AG09309 (cell line): ENCODE measurements around the gene ADAMTS15.

Source experiments
- DNase-seq: peaks from one replicate; pipeline ENCODE4 v3.0.0-alpha.2; 2010; ENCODE audit warnings: low read depth
- H3K4me3 ChIP-seq: 2 replicates; pipeline ENCODE4 v1.5.1; 2011; ENCODE audit warnings: mild to moderate bottlenecking, low read depth, low read length, moderate library complexity; ENCODE audit not compliant: control insufficient read depth
- TF ChIP-seq, protein P1 (sequence below): IDR thresholded peaks from 2 replicates; pipeline ENCODE4 v1.5.1; 2011; ENCODE audit warnings: mild to moderate bottlenecking, low read depth, low read length, inconsistent platforms; ENCODE audit not compliant: insufficient read depth, control insufficient read depth; ENCODE audit errors: missing control alignments

The ADAMTS15 gene

DNA sequence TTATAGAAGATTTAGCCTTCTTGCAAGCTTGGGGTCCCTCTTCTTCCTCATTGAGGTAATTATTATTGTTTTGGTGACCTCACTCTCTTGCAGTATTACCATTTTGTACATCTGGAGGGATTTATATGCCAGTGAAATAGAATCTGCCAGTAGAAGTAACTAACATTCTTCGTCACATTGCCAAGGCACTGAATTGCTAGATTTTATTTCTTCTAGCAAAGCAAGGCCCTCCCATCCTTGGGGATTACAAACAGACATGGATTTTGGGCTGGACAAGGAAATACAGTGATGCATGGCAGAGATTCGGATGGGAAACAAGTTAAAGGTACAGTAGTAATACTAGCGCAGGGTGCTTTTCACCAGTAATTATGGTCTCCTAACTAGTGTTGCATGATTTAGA, 7.8 kb downstream of the ADAMTS15 start:
- TF ChIP-seq, protein P1, sequence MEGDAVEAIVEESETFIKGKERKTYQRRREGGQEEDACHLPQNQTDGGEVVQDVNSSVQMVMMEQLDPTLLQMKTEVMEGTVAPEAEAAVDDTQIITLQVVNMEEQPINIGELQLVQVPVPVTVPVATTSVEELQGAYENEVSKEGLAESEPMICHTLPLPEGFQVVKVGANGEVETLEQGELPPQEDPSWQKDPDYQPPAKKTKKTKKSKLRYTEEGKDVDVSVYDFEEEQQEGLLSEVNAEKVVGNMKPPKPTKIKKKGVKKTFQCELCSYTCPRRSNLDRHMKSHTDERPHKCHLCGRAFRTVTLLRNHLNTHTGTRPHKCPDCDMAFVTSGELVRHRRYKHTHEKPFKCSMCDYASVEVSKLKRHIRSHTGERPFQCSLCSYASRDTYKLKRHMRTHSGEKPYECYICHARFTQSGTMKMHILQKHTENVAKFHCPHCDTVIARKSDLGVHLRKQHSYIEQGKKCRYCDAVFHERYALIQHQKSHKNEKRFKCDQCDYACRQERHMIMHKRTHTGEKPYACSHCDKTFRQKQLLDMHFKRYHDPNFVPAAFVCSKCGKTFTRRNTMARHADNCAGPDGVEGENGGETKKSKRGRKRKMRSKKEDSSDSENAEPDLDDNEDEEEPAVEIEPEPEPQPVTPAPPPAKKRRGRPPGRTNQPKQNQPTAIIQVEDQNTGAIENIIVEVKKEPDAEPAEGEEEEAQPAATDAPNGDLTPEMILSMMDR = no peak
- DNase-seq = no peak
- no peak overlapping the region for H3K4me3 ChIP-seq

- TF ChIP-seq, protein P1 = no peak
- DNase-seq = no peak
- H3K4me3 ChIP-seq = no peak overlapping the region
Observed at GRCh38 chr11:130457623-130458409, 9.4 kb downstream of the ADAMTS15 start.

DNA sequence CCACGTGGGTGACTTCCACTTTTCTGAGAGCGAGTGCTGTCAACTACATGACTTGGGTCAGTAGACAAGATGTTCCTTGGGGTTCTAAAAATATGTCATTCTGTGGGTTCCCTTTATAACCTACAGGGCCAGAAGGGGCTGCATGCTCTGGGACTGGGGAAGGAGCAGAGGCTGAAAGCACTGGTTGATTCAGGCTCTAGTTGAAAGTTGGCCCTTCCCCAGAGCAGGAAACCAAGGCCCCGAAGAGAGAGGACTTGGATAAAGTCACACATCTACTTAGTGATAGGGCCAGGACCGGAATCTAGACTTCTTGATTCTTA, 9.9 kb downstream of the ADAMTS15 start:
- no peak overlapping the region for H3K4me3 ChIP-seq
- no peak for DNase-seq
- TF ChIP-seq, protein P1 = no peak

- TF ChIP-seq, protein P1 = no peak
- H3K4me3 ChIP-seq = no peak overlapping the region
- no peak for DNase-seq
Observed at GRCh38 chr11:130459521-130459920, 11.1 kb downstream of the ADAMTS15 start.

GRCh38 chr11:130462101-130462885, 13.8 kb downstream of the ADAMTS15 start:
- no peak for DNase-seq
- TF ChIP-seq, protein P1 = no peak
- no peak overlapping the region for H3K4me3 ChIP-seq

DNA sequence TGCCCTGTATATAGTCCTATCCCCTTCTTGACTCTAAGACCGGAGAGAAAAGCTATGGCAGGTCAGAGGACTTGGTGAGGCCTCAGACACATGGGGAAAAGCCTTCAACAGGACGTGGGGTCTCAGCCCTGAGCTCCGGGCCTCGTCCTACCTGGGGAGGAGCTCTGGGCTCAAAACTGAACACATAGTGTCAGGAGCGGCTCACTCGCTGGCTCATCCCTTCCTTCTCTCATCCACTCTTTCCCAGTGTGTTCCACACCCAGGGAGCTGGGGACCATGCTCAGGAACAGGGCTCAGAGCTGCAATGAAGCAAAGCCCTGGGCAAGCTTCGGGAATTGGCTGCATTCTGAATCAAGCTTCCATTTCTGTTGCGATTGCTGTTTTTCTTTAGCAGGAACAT, 14.5 kb downstream of the ADAMTS15 start:
- H3K4me3 ChIP-seq = no peak overlapping the region
- TF ChIP-seq, protein P1 = no peak
- no peak for DNase-seq
